Measurements from ENCODE around the gene SLC51A. TPM values are rescaled to one million over a fixed set of nuclear protein-coding genes. Genes with fewer than 3 reads are reported as not detected.
"Not testable (repeated sequence)": the region's sequence is repeated elsewhere in the genome, so short reads cannot be mapped to it uniquely, and the experiment has no call there.

The SLC51A gene
- total RNA-seq, 2 donors from 2014 or later, result 2.1 to 65.1 TPM

- H3K36me3 ChIP-seq, result no peaks in the 10 kb centered on the region
- DNase-seq, result no peak
- no peak overlapping the region for H3K4me3 ChIP-seq
- H3K27ac ChIP-seq, result peak overlapping the region; percentile 78
- H3K4me1 ChIP-seq, result peaks cover 28% of the 10 kb centered on the region
- no peaks in the 10 kb centered on the region for H3K9me3 ChIP-seq
- intact Hi-C loops (cut with DNase I), result no loop called here
- TF ChIP-seq CTCF (IDR thresholded peaks at IDR 0.05), result no peak
- H3K27me3 ChIP-seq, result no peaks in the 10 kb centered on the region
- H3K9ac ChIP-seq (ENCODE audit: low read depth in 2 of 2, low read length in 2 of 2), result peak overlapping the region; percentile 40 to 63
These were observed 36.7 kb upstream of the SLC51A start for GRCh38 chr3:196179380-196180308.

GRCh38 chr3:196180346-196180745 lies 36.0 kb upstream of the SLC51A start:
- peaks cover 28% of the 10 kb centered on the region for H3K4me1 ChIP-seq
- H3K9me3 ChIP-seq, result no peaks in the 10 kb centered on the region
- peak overlapping the region; percentile 78 for H3K27ac ChIP-seq
- H3K9ac ChIP-seq (ENCODE audit: low read depth in 2 of 2, low read length in 2 of 2), result peak overlapping the region; percentile 40 to 63
- no peaks in the 10 kb centered on the region for H3K27me3 ChIP-seq
- no peaks in the 10 kb centered on the region for H3K36me3 ChIP-seq
- no peak overlapping the region for H3K4me3 ChIP-seq
- intact Hi-C loops (cut with DNase I), result no loop called here
- no peak for DNase-seq
- TF ChIP-seq CTCF (IDR thresholded peaks at IDR 0.05), result no peak

GRCh38 chr3:196181127-196181546 lies 35.2 kb upstream of the SLC51A start:
- Histone ChIP-seq H3K27me3 (no peaks in the 10 kb centered on the region), H3K4me3 (no peak overlapping the region), H3K36me3 (no peaks in the 10 kb centered on the region), H3K9ac (ENCODE audit: low read depth in 2 of 2, low read length in 2 of 2) (peak overlapping the region in 1 of 2 donors; percentile 34), H3K4me1 (peaks cover 28% of the 10 kb centered on the region), H3K9me3 (no peaks in the 10 kb centered on the region), H3K27ac (no peak overlapping the region)
- DNase-seq, result no peak
- TF ChIP-seq CTCF (IDR thresholded peaks at IDR 0.05), result no peak
- intact Hi-C loops (cut with DNase I), result no loop called here

- H3K9me3 ChIP-seq; H3K4me3 ChIP-seq; intact Hi-C loops (cut with DNase I); H3K27me3 ChIP-seq; DNase-seq; H3K9ac ChIP-seq (ENCODE audit: low read depth in 2 of 2, low read length in 2 of 2); H3K36me3 ChIP-seq: not testable (repeated sequence)
- peaks cover 21% of the 10 kb centered on the region for H3K4me1 ChIP-seq
- peak overlapping the region; percentile 82 for H3K27ac ChIP-seq
These were observed 32.2 kb upstream of the SLC51A start for GRCh38 chr3:196184169-196184432.

GRCh38 chr3:196184881-196185280 lies 31.5 kb upstream of the SLC51A start:
- intact Hi-C loops (cut with DNase I), result no loop called here
- no peak for DNase-seq
- Histone ChIP-seq H3K4me3 (no peak overlapping the region), H3K4me1 (peaks cover 14% of the 10 kb centered on the region), H3K27ac (no peak overlapping the region), H3K36me3 (no peaks in the 10 kb centered on the region), H3K9me3 (no peaks in the 10 kb centered on the region), H3K9ac (ENCODE audit: low read depth in 2 of 2, low read length in 2 of 2) (no peak overlapping the region), H3K27me3 (no peaks in the 10 kb centered on the region)
- TF ChIP-seq CTCF (IDR thresholded peaks at IDR 0.05), result no peak
